ENCODE results near the gene PDYN.

The PDYN gene

GRCh38 chr20:1951436-1952115, 42.3 kb downstream of the PDYN start:
- ATAC-seq (no peak), DNase-seq (no peak)

DNA sequence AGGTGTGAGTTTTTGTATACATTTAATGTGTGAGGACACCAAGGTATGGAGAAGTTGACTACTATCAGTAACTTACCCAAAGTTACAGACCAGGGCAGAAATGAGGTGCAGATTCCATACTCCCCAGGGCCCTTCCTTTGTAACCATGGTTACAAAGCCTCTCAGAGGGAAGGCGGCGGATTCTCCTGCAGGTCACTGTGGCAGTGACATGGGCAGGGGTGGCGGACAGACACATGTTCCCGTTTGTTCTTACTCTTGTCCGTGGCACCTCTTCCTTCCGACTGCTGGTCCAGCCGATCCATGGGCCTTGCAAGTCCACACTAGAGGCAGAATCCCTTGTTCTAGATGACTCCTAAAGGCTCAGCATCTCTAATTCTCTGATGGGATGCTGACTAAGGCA, 43.0 kb downstream of the PDYN start:
- no peak for ATAC-seq
- DNase-seq: no peak

DNA sequence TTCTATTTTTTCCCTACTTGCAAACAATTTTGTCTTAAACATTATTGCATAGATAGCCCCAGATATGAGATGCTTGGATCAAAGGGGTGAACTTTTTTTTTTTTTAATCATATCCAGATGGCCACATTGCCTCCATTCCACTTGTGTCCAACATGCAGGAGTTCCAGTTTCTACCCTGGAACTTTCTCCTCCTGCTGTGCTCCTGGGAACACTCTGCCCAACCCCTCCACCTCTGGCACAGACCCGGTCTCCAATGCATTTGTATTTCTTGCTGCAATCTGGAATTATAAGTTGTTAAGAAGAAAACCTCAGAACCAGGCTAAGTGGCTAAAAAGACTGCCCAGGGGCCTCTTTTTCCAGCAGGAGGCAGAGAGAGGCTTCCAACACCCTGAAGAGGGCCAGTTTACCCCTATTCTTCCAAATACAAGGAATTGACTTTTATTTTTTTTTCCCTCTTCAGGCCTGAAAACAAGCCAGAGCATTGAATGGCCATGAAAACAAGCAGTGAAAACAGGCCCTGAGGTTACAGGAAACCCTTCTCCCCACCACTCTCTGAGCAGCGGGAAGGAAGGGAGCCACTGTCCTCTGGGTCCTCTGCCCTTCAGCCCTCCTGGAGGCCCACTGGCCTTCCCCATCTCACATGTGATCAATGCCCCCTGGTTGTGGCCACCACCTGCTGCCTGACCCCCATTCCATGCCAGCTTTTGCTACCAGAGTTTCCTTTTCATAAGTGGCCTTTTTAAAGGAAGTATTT, 44.3 kb downstream of the PDYN start:
- no peak for DNase-seq
- no peak for ATAC-seq

- ATAC-seq: no peak
- DNase-seq: no peak
Observed at GRCh38 chr20:1947535-1947846, 46.4 kb downstream of the PDYN start.

DNA sequence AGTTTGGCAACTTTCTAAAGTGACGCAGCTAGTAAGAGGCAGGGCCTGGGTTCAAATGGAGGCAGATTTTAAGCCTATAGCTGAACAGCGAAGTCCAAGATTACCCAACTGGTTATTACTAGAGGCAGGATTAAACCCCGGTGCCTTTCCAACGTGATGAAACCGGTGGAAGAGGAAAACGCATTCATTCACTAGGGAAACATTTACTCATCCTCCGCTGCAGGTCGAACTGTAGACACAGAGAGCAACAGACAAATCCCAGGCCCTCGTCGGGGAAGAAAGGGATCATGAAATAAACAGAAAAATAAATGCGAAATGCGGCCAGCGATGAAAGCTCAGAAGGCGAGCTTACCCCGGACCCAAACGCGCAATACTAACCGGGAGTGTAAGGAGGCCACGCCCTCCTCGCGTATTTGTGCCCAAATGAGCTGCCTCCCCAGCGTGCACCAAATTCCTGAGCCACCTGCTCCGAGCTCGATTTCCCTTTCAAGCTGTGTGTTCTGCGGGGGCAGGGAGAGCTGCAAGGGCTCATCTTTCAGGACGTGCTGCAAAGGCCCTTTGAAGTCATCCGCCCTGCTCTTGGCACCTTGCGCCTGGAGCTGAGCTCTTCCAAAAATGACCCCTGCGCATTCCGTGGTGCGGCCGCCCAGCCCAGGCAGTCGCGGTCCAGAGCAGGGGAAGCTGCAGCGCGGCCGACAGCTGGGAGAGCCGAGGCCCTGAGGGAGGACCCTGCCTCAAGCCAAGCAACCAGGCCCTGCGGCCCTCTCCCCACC, 46.9 kb downstream of the PDYN start:
- DNase-seq: no peak
- no peak for ATAC-seq

DNA sequence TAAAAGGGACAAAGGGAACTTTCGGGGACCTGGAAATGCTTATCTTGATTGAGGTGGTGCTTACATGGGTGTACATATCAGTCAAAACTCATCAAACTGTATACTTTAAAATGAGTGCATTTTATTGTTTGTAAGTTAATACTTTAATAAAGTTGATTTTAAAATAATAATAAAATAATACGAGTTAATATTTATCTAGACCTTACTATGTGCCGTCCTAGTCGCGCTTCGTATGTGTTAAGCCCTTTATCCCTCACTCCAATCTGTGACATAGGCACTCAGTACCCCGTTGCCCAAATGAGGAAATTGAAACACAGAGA, 47.5 kb downstream of the PDYN start:
- no peak for DNase-seq
- no peak for ATAC-seq

- DNase-seq (no peak), ATAC-seq (no peak)
Observed at GRCh38 chr20:1945660-1946059, 48.2 kb downstream of the PDYN start.

DNA sequence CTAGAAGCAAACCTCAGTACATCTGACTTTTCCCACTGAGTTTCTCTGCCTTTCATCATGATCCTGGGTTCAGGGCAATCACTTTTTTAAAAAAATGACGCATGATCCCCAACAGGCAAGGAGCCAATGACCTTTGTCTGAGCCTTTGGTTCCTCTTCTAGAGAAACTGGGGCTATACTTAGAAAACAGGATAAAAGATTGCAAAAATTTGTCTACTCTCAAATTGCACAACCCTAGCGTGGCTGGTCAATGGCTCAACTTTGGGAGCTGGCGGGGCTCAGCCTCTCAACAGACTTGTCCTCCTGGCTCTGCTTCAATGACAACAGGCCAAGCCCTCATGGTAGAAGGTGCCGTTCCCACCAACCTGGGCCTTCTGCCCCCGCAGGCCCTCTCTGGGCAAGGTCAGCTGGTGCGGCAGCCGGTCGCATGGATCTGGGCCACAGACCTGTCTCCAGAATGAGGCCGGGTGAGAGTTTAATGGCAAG, 48.7 kb downstream of the PDYN start:
- DNase-seq (no peak), ATAC-seq (no peak)

GRCh38 chr20:1944345-1945091, 49.3 kb downstream of the PDYN start:
- no peak for ATAC-seq
- DNase-seq: no peak

DNA sequence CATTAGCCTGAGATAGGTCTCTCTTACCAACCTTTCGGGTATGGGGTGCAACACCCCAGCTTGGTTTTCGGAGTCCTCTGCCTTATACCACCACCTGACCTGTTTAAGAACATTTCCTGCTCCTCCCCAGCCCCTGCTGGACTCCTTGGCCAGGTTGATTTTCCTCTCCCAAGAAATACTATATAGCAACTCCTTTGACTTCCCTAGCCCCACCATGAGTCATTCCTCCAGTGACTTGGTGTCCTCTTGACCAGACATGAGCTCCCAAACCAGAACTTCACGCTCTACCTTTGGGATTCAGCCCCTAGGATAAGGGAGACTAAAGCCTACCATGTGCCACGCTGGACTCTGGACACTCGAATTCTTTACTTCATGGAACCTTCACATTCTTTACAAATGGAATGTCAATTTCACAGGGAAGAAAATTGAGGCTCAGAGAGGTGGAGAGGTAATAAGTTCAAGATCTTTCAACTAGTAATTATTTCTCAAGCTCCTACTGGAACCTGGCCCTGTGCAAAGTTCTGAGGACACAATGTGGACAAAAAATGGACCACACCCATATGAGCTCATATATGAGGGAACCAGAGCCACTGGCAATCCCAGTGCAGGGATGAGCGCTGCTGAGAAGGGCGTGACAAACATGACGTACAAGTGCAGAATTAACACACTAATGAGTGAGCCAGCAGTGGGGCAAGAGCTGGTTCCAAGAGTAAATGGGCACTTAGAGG, 50.4 kb downstream of the PDYN start:
- no peak for DNase-seq
- ATAC-seq: no peak

DNA sequence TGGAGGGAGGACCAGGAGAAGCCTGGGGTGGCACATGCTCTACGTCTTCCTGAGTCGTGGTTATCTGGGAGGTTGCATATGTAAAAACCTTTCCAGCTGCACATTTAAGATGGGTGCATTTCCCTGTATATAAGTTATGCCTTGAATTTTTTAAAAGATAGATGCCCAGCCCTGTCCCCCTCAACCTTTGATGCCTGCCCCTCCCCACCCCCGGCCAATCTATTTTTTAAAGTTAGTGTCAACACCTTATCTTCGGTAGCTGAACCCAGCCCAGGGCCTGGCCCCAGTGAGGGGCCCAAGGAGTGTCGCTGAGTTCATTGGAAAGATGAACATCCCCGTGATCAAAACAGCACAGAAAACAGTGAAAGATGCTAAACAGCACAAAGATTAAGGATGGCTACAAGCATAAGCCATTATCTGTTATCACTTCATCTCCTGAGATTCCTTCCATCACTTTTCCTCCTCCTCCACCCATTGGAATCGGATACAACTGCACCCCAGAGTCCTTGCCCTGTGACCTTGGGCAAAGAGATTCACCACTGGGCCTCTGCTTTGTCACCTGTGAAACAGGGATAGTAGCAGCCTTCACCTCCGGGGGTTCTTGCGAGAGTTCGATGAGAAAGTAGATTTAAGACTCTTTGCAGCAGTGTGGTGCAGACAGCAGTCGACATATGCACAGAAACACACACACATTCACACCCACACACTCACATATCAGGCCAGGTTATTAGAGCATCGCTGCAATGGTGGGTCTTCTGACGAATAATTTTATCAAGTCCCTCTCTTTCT, 51.2 kb downstream of the PDYN start:
- no peak for DNase-seq

DNA sequence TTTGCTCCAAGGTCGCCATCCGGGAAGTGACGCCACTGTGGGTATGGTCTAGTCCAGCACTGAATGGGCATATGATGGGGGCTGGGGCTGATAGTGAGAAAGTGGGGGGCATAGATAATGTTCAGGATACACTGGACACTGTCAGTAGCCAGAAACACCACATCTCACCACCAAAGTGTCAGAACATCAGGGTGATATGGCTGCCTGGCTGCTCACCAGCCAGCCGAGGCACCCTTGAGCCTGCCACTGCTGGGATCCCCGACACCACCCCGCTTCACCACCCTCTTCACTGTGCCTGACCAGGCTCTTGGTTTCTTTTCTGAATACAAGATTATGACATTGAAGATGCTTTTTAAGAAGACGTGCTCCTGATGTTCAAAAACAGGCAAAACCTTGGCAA, 51.8 kb downstream of the PDYN start:
- ATAC-seq (no peak), DNase-seq (no peak)

More for the DNA sequence above, 51.2 kb downstream of the PDYN start:
- ATAC-seq: no peak

GRCh38 chr20:1941226-1941625, 52.6 kb downstream of the PDYN start:
- ATAC-seq (no peak), DNase-seq (no peak)

DNA sequence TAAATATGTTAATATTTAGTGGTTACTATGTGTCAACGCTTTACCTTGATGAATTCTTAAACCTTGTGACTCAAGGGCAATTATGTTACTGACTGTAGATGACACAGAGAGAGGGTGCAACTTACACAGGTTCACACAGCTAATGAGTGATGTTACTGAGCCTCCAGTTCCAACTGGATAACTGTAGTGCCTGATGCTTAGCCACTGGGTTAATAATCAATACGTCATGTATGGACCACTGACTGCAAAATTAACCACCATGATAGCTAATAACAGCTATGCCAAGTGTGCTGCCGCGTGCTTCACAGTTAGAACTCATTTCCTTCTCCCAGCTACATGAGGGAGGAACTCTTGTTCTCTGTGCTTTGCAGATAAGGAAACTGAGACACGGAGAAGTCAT, 53.3 kb downstream of the PDYN start:
- no peak for DNase-seq
- ATAC-seq: no peak

DNA sequence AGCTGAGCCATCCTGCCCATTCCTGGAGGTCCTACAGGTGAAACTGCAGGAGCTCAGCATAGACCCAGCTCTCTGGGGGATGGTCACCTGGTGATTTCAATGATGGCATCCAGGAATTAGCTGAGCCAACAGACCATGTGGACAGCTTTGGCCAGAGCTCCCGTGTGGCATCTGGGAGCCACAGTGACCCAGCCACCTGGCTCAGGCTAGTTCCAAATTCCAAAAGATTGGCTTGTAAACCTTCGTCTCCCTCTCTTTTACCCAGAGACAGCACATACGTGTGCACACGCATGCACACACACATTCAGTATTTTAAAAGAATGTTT, 54.6 kb downstream of the PDYN start:
- DNase-seq (no peak), ATAC-seq (no peak)

DNA sequence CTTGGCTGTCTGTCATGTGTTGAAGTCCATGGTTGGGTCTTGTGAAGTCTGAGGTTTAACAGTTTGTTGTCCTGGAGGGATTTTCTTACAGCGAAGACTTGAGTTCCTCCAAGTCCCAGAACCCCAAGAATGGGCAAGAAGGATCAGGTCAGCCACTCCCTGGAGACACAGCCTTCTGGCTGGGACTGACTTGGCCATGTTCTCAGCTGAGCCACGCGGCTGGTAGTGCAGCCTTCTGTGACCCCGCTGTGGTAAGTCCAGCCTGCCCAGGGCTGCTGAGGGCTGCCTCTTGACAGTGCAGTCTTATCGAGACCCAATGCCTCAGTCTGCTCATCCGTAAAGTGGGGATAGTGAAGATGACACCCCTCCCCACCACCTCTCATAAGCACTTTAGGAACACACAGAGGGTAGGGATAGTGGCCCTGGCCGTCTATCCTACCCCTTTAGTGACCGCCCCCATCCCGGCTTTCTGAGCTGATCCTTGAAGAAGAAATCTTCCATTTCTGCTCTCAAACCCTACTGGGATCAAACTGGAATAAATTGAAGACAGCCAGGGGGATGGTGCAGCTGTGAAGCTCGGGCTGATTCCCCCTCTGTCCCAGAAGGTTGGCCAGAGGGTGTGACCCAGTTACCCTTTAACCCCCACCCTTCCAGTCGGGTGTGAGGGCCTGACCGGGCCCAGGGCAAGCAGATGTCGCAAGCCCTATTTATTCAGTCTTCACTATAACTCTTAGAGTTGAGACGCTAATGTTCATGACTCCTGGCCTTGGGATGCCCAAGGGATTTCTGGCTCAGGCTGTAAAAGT, 55.2 kb downstream of the PDYN start:
- DNase-seq: no peak
- no peak for ATAC-seq

GRCh38 chr20:1937316-1937976, 56.4 kb downstream of the PDYN start:
- ATAC-seq (no peak), DNase-seq (no peak)

DNA sequence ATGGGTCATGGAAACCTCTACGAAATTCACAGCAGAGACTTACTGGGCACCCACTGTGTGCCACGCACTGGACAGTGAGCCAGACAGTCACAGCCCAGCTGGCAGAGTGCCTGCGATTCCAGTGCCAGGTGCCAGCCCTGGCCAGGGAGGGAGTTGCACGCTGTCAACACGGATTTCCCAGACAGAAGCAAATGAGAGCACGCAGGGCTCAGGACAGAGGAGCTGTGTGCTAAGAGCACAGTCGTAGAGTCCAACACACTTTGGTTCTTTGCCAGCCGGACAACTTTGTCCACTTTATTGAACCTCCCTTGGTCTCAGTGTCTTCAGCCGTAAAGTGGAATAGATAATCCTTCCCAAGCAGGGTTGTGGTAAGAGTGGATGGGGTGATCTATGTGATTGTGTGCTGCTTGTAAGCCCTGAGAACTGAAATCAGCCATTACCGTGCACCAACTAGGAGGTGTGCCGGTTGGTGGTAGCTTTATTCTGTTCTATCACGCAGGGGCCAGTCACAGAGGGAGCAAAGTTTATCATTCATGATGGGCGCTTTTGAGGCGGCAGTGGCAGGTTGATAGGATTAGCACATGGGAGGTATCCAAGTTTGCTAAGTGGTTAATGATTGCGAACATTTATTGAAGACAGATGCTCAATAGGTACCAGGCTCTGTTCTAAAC, 58.0 kb downstream of the PDYN start:
- no peak for ATAC-seq
- no peak for DNase-seq
